Lung (tissue), 12 donors: ENCODE results near the gene KRT73. TPM values are rescaled to one million over a fixed set of nuclear protein-coding genes. Genes with fewer than 3 reads are reported as not detected.

Source experiments
- ATAC-seq: fragments of 200-7000 bp; cut with Tn5 transposase; one replicate; pipeline ENCODE4 v1.9.1; 2020; ENCODE audit warnings: moderate number of reproducible peaks; ENCODE audit not compliant: insufficient read depth, low FRiP score
- DNase-seq, 3 donors: peaks; one replicate each; pipeline ENCODE4 v3.0.0-alpha.2; 2013 to 2017
- H3K27ac ChIP-seq, 2 donors: one replicate each; pipeline ENCODE4 v1.5.1; 2013; ENCODE audit warnings: mild to moderate bottlenecking in 2 of 2, moderate library complexity in 2 of 2, control low read depth in 1 of 2, inconsistent platforms in 1 of 2, low read depth in 1 of 2, low read length in 1 of 2
- H3K27me3 ChIP-seq, 3 donors: one replicate each; pipeline ENCODE4 v1.5.1; 2013; ENCODE audit warnings: low read length in 2 of 3; ENCODE audit not compliant: control insufficient read depth in 3 of 3, insufficient read depth in 3 of 3
- H3K36me3 ChIP-seq, 4 donors: one replicate each; pipeline ENCODE4 v1.5.1; 2013; ENCODE audit warnings: low read length in 4 of 4, mild to moderate bottlenecking in 1 of 4, moderate library complexity in 1 of 4; ENCODE audit not compliant: control insufficient read depth in 4 of 4, insufficient read depth in 4 of 4
- H3K4me1 ChIP-seq, 5 donors: one replicate each; pipeline ENCODE4 v1.5.1; 2013; ENCODE audit warnings: low read length in 5 of 5, mild to moderate bottlenecking in 2 of 5, moderate library complexity in 1 of 5; ENCODE audit not compliant: control insufficient read depth in 5 of 5, insufficient read depth in 5 of 5
- H3K4me3 ChIP-seq: one replicate; pipeline ENCODE4 v1.5.1; 2013; ENCODE audit warnings: mild to moderate bottlenecking, control low read depth, moderate library complexity
- H3K9ac ChIP-seq, 2 donors: one replicate each; pipeline ENCODE4 v1.5.1; 2013; ENCODE audit warnings: low read length in 2 of 2, control low read depth in 1 of 2; ENCODE audit not compliant: insufficient read depth in 1 of 2
- H3K9me3 ChIP-seq, 4 donors: one replicate each; pipeline ENCODE4 v1.5.1; 2013; ENCODE audit warnings: low read length in 3 of 4, mild to moderate bottlenecking in 1 of 4, moderate library complexity in 1 of 4; ENCODE audit not compliant: control insufficient read depth in 4 of 4, insufficient read depth in 3 of 4
- WGBS, 2 donors: extraction: QIAGEN DNeasy Blood & Tissue Kit; methylation state at CpG; one replicate each; pipeline ENCODE4 v1.1.7; 2013; 5-methylcytosine and 5-hydroxymethylcytosine counted together
- polyA plus RNA-seq, 2 donors: library from polyadenylated mRNA; stranded (reverse); fragments of 200-250 nt; gene quantifications; one replicate each; pipeline ENCODE4 v1.2.1, GENCODE V29; 2013
- total RNA-seq, 2 donors: library from RNA; depleted of rRNA in 1 of 2; stranded (reverse); fragments of >200 nt in 1 of 2; gene quantifications; one replicate each; pipeline ENCODE4 v1.2.1, GENCODE V29; 2014 to 2021
- TF ChIP-seq, protein P1 (sequence below): IDR thresholded peaks from 2 replicates; pipeline ENCODE4 v1.5.1; 2012; ENCODE audit warnings: mild to moderate bottlenecking; ENCODE audit errors: control extremely low read depth, extremely low read depth
- donor health status: control.
- donor health status: control.
- donor health status: Bipolar disorder and iron deficiency.
- donor health status: healthy.
- donor health status: DM: yes; HTN: yes; CAD: no.

Gene KRT73
- total and polyA plus RNA-seq, 4 donors, result 0.07 TPM; not detected in 3

DNA sequence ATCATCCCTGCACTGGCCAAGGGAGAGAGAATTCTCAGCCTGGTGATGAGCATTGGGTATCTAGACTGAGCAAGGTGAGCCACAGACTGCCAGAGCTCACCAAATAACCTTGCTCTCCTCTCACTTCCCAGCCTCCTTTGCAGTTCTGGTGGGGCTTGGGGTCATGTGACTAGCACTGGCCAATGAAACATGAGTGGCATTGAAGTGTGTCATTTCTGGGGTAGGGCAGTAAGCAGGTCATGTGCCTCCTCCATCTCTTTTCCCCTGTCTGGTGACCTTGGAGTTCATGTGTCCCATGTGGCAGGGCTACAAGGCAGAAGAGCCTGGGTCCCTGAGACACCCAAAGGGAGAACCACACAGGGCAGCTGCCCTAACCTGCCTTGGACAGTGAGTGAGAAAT lies 13.5 kb downstream of the KRT73 start:
- Histone ChIP-seq H3K27me3 (peaks cover 6 to 55% (median 48%) of the 10 kb centered on the region in 3 donors), H3K4me3 (no peak overlapping the region), H3K4me1 (no peaks in the 10 kb centered on the region), H3K36me3 (no peaks in the 10 kb centered on the region), H3K27ac (no peak overlapping the region), H3K9ac (no peak overlapping the region), H3K9me3 (peaks cover 0 to 4% (median 0%) of the 10 kb centered on the region in 4 donors)
- no peak for ATAC-seq
- TF ChIP-seq, protein P1, sequence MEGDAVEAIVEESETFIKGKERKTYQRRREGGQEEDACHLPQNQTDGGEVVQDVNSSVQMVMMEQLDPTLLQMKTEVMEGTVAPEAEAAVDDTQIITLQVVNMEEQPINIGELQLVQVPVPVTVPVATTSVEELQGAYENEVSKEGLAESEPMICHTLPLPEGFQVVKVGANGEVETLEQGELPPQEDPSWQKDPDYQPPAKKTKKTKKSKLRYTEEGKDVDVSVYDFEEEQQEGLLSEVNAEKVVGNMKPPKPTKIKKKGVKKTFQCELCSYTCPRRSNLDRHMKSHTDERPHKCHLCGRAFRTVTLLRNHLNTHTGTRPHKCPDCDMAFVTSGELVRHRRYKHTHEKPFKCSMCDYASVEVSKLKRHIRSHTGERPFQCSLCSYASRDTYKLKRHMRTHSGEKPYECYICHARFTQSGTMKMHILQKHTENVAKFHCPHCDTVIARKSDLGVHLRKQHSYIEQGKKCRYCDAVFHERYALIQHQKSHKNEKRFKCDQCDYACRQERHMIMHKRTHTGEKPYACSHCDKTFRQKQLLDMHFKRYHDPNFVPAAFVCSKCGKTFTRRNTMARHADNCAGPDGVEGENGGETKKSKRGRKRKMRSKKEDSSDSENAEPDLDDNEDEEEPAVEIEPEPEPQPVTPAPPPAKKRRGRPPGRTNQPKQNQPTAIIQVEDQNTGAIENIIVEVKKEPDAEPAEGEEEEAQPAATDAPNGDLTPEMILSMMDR, result no peak
- DNase-seq, result no peak

DNA sequence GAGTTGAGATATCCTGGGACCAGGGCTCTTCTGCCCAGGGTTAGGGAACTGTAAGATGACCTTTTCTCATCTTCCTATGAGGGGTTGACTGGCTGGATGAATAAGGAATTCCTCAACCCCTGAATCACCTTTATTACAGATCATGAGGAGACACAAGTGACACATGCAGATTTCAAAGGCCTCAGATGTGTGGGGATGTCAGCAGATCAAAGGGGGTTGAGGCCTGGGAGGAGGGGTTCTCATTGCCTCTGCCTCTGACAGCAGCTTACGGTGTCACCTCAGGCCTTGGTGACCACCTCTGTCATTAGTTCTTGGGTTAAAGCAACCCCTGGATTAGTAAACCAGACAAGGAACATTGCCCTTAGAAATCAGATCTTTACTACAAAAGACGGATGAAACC lies 15.0 kb downstream of the KRT73 start:
- WGBS, 2 donors, result 86 to 95% methylated on average over 2 of the region's 2 CpGs
- H3K9ac ChIP-seq, result no peak overlapping the region
- no peak overlapping the region for H3K27ac ChIP-seq
- H3K36me3 ChIP-seq, result no peaks in the 10 kb centered on the region
- H3K27me3 ChIP-seq, result peaks cover 6 to 69% (median 56%) of the 10 kb centered on the region in 3 donors
- H3K9me3 ChIP-seq, result peaks cover 0 to 4% (median 0%) of the 10 kb centered on the region in 4 donors
- H3K4me3 ChIP-seq, result no peak overlapping the region
- TF ChIP-seq, protein P1, result no peak
- ATAC-seq, result no peak
- no peaks in the 10 kb centered on the region for H3K4me1 ChIP-seq
- DNase-seq, result no peak

DNA sequence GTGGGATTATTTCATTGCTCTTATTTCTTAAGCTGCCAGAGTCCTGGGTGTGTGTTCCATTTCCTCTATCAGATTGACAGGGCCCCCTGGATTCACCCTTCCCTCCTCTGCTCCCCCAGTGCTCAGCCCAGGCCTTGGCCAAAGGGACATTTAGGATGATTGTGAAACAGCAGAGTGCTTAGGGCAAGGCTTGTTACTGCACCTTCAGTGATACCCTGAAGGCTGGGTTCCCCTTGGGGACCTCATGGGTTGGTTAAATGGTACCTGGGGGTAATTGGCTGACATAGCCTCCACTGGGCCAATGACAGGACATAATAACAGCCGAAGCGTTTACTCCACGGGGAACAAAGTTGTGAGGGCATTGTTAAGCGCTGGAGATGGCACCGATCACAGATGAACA lies 15.8 kb downstream of the KRT73 start:
- DNase-seq (no peak), ATAC-seq (no peak)
- WGBS, 2 donors, result 92% methylated on average over 5 of the region's 5 CpGs
- Histone ChIP-seq H3K27me3 (peaks cover 6 to 69% (median 56%) of the 10 kb centered on the region in 3 donors), H3K9ac (no peak overlapping the region), H3K36me3 (no peaks in the 10 kb centered on the region), H3K27ac (no peak overlapping the region), H3K9me3 (peaks cover 0 to 4% (median 0%) of the 10 kb centered on the region in 4 donors), H3K4me1 (no peaks in the 10 kb centered on the region), H3K4me3 (no peak overlapping the region)
- TF ChIP-seq, protein P1, result no peak

DNA sequence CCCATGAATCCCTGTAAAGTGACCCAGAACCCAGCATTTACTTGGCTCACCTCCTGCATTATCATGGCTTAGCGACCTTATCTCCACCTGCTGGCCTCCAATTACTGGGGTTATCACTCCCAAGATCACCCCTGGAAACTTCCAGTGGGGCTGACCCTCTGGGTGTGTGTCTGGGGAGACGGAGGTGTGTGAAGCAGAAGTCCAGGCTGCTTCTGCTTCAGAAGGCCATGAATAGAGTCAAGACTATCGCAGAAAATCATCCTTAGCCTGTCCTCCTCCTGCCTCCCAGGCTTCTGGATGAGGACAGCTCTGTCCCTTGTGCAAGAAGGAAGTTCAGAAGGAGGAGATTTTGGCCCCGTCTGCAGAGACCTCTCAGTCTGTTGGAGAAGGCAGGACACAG lies 16.7 kb downstream of the KRT73 start:
- no peaks in the 10 kb centered on the region for H3K4me1 ChIP-seq
- WGBS, 2 donors, result 61 to 67% methylated on average over 4 of the region's 4 CpGs
- H3K36me3 ChIP-seq, result no peaks in the 10 kb centered on the region
- H3K9me3 ChIP-seq, result peaks cover 0 to 4% (median 0%) of the 10 kb centered on the region in 4 donors
- ATAC-seq (no peak), DNase-seq (no peak)
- no peak overlapping the region for H3K9ac ChIP-seq
- H3K27ac ChIP-seq, result no peak overlapping the region
- no peak overlapping the region for H3K4me3 ChIP-seq
- H3K27me3 ChIP-seq, result peaks cover 6 to 65% (median 56%) of the 10 kb centered on the region in 3 donors
- TF ChIP-seq, protein P1, result no peak
